ENCODE results near the gene SETD1B. TPM values are rescaled to one million over a fixed set of nuclear protein-coding genes. Genes with fewer than 3 reads are reported as not detected.
"Not testable (repeated sequence)": the region's sequence is repeated elsewhere in the genome, so short reads cannot be mapped to it uniquely, and the experiment has no call there.

Gene SETD1B
- total and polyA plus RNA-seq, 2 donors (not counting 1 experiment from before 2014, with no cell fraction given) = 7.9 to 61.4 TPM

GRCh38 chr12:121861636-121862254, 57.9 kb downstream of the SETD1B start:
- H3K36me3 ChIP-seq (replicated peaks in 1 of 2; ENCODE audit: control extremely low read depth in 1 of 2, control insufficient read depth in 1 of 2, extremely low read depth in 1 of 2, insufficient read depth in 2 of 2, low read length in 1 of 2) = no peaks in the 10 kb centered on the region
- TF ChIP-seq CTCF (IDR thresholded peaks at IDR 0.05) = no peak
- no peak for TF ChIP-seq EZH2 (IDR thresholded peaks at IDR 0.05; ENCODE audit: borderline replicate concordance, insufficient read depth, low read depth, low read length, poor library complexity, severe bottlenecking)
- H3K9me3 Mint-ChIP-seq (ENCODE audit: insufficient read depth) = no peaks in the 10 kb centered on the region
- H3K79me2 ChIP-seq (ENCODE audit: control insufficient read depth, insufficient read depth, low read length) = no peaks in the 10 kb centered on the region
- POLR2A ChIA-PET = interaction anchor here (0.6 to 0.9 kb wide), 2 partner anchors 24 to 140 kb away, joined by 4 to 5 read pairs; no protein-coding TSS in a partner anchor
- intact Hi-C loops (cut with micrococcal nuclease) = no loop called here
- CTCF ChIA-PET = no interaction called here
- H3K27ac ChIP-seq (ENCODE audit: low read length in 2 of 2) = no peak overlapping the region
- peaks cover 0 to 6% of the 10 kb centered on the region in 2 donors for H3K4me1 ChIP-seq (ENCODE audit: control insufficient read depth in 2 of 2, insufficient read depth in 2 of 2, low read length in 2 of 2)
- H3K27me3 Mint-ChIP-seq = no peaks in the 10 kb centered on the region
- no peak overlapping the region for H3K4me2 ChIP-seq (replicated peaks; ENCODE audit: low read depth, low read length, poor library complexity, severe bottlenecking)
- H3K9me3 ChIP-seq (ENCODE audit: control extremely low read depth in 1 of 3, control insufficient read depth in 2 of 3, insufficient read depth in 1 of 3, low read length in 2 of 3) = no peaks in the 10 kb centered on the region
- ATAC-seq (ENCODE audit: low read depth) (no peak), DNase-seq (no peak)
- H3K27ac Mint-ChIP-seq = no peak overlapping the region
- no peak overlapping the region for H3K4me3 Mint-ChIP-seq
- H2AFZ ChIP-seq (ENCODE audit: insufficient read depth, low read depth, low read length, poor library complexity, severe bottlenecking) = no peak overlapping the region
- H4K20me1 ChIP-seq (ENCODE audit: control insufficient read depth, insufficient read depth, low read length, poor library complexity, severe bottlenecking) = no peaks in the 10 kb centered on the region
- H3K4me1 Mint-ChIP-seq = no peaks in the 10 kb centered on the region
- no peak overlapping the region for H3K4me3 ChIP-seq (ENCODE audit: control extremely low read depth in 1 of 5, extremely low read depth in 1 of 5, insufficient read depth in 1 of 5, low read depth in 2 of 5, low read length in 4 of 5)
- H3K27me3 ChIP-seq (replicated peaks in 1 of 4; ENCODE audit: control extremely low read depth in 1 of 4, control insufficient read depth in 3 of 4, insufficient read depth in 4 of 4, low read length in 3 of 4) = no peaks in the 10 kb centered on the region
- H3K9ac ChIP-seq (ENCODE audit: low read length) = no peak overlapping the region
- WGBS (ENCODE audit: insufficient coverage) = 78% methylated on average over 11 of the region's 11 CpGs

GRCh38 chr12:121866331-121866730, 62.5 kb downstream of the SETD1B start:
- ATAC-seq (ENCODE audit: low read depth) (no peak), DNase-seq (no peak)
- Mint-ChIP-seq H3K9me3 (ENCODE audit: insufficient read depth) (no peaks in the 10 kb centered on the region), H3K4me3 (no peak overlapping the region), H3K27me3 (no peaks in the 10 kb centered on the region), H3K27ac (no peak overlapping the region), H3K4me1 (no peaks in the 10 kb centered on the region)
- no peaks in the 10 kb centered on the region for H3K36me3 ChIP-seq (replicated peaks in 1 of 2; ENCODE audit: control extremely low read depth in 1 of 2, control insufficient read depth in 1 of 2, extremely low read depth in 1 of 2, insufficient read depth in 2 of 2, low read length in 1 of 2)
- H3K4me1 ChIP-seq (ENCODE audit: control insufficient read depth in 2 of 2, insufficient read depth in 2 of 2, low read length in 2 of 2) = no peaks in the 10 kb centered on the region
- H3K4me2 ChIP-seq (replicated peaks; ENCODE audit: low read depth, low read length, poor library complexity, severe bottlenecking) = no peak overlapping the region
- H3K4me3 ChIP-seq (ENCODE audit: control extremely low read depth in 1 of 5, extremely low read depth in 1 of 5, insufficient read depth in 1 of 5, low read depth in 2 of 5, low read length in 4 of 5) = no peak overlapping the region
- H3K27me3 ChIP-seq (replicated peaks in 1 of 4; ENCODE audit: control extremely low read depth in 1 of 4, control insufficient read depth in 3 of 4, insufficient read depth in 4 of 4, low read length in 3 of 4) = no peaks in the 10 kb centered on the region
- H3K9ac ChIP-seq (ENCODE audit: low read length) = no peak overlapping the region
- ChIA-PET POLR2A (no interaction called here), CTCF (interaction anchor here (0.7 kb wide), 1 partner anchor 103 kb away, joined by 4 read pairs; no protein-coding TSS in a partner anchor)
- no peaks in the 10 kb centered on the region for H3K79me2 ChIP-seq (ENCODE audit: control insufficient read depth, insufficient read depth, low read length)
- H2AFZ ChIP-seq (ENCODE audit: insufficient read depth, low read depth, low read length, poor library complexity, severe bottlenecking) = no peak overlapping the region
- no peaks in the 10 kb centered on the region for H3K9me3 ChIP-seq (ENCODE audit: control extremely low read depth in 1 of 3, control insufficient read depth in 2 of 3, insufficient read depth in 1 of 3, low read length in 2 of 3)
- WGBS (ENCODE audit: insufficient coverage) = no CpG with 5 or more reads among the region's 4 CpGs
- no peak overlapping the region for H3K27ac ChIP-seq (ENCODE audit: low read length in 2 of 2)
- intact Hi-C loops (cut with micrococcal nuclease) = no loop called here
- no peaks in the 10 kb centered on the region for H4K20me1 ChIP-seq (ENCODE audit: control insufficient read depth, insufficient read depth, low read length, poor library complexity, severe bottlenecking)
- TF ChIP-seq EZH2 (IDR thresholded peaks at IDR 0.05; ENCODE audit: borderline replicate concordance, insufficient read depth, low read depth, low read length, poor library complexity, severe bottlenecking) (no peak), CTCF (IDR thresholded peaks at IDR 0.05) (no peak)

- POLR2A ChIA-PET = interaction anchor here (0.7 kb wide), 1 partner anchor 296 kb away, joined by 4 read pairs; no protein-coding TSS in a partner anchor
- H3K4me2 ChIP-seq (replicated peaks; ENCODE audit: low read depth, low read length, poor library complexity, severe bottlenecking); H3K4me1 Mint-ChIP-seq; H3K79me2 ChIP-seq (ENCODE audit: control insufficient read depth, insufficient read depth, low read length); H3K36me3 ChIP-seq (replicated peaks in 1 of 2; ENCODE audit: control extremely low read depth in 1 of 2, control insufficient read depth in 1 of 2, extremely low read depth in 1 of 2, insufficient read depth in 2 of 2, low read length in 1 of 2); H3K4me1 ChIP-seq (ENCODE audit: control insufficient read depth in 2 of 2, insufficient read depth in 2 of 2, low read length in 2 of 2); ATAC-seq (ENCODE audit: low read depth); H3K27ac ChIP-seq (ENCODE audit: low read length in 2 of 2); H3K9ac ChIP-seq (ENCODE audit: low read length); intact Hi-C loops (cut with micrococcal nuclease); CTCF ChIA-PET; H3K9me3 ChIP-seq (ENCODE audit: control extremely low read depth in 1 of 3, control insufficient read depth in 2 of 3, insufficient read depth in 1 of 3, low read length in 2 of 3); H3K27ac Mint-ChIP-seq; DNase-seq; H3K9me3 Mint-ChIP-seq (ENCODE audit: insufficient read depth); H3K27me3 ChIP-seq (replicated peaks in 1 of 4; ENCODE audit: control extremely low read depth in 1 of 4, control insufficient read depth in 3 of 4, insufficient read depth in 4 of 4, low read length in 3 of 4); H4K20me1 ChIP-seq (ENCODE audit: control insufficient read depth, insufficient read depth, low read length, poor library complexity, severe bottlenecking); H3K27me3 Mint-ChIP-seq; H3K4me3 ChIP-seq (ENCODE audit: control extremely low read depth in 1 of 5, extremely low read depth in 1 of 5, insufficient read depth in 1 of 5, low read depth in 2 of 5, low read length in 4 of 5); H3K4me3 Mint-ChIP-seq; H2AFZ ChIP-seq (ENCODE audit: insufficient read depth, low read depth, low read length, poor library complexity, severe bottlenecking): not testable (repeated sequence)
- WGBS (ENCODE audit: insufficient coverage) = no CpG with 5 or more reads among the region's 8 CpGs
These were observed 65.4 kb downstream of the SETD1B start for GRCh38 chr12:121869229-121869628.
